KMS-11 (cell line): Measurements from ENCODE around the gene CLDN5.

Source experiments
- H2AFZ ChIP-seq: fragments of 200-600 bp; sonication (generic); 2 replicates; pipeline ENCODE4 v1.6.1; 2016; ENCODE audit warnings: antibody characterized with exemption, mixed run types, low read depth
- H3K27ac ChIP-seq: fragments of 200-600 bp; sonication (generic); 2 replicates; pipeline ENCODE4 v1.6.1; 2016; ENCODE audit warnings: mild to moderate bottlenecking, mixed run types
- H3K27me3 ChIP-seq: fragments of 200-600 bp; sonication (generic); 2 replicates; pipeline ENCODE4 v1.6.1; 2017; ENCODE audit warnings: mild to moderate bottlenecking, low read depth, mixed run types, moderate library complexity; ENCODE audit not compliant: insufficient read depth
- H3K36me3 ChIP-seq: fragments of 200-600 bp; sonication (generic); 2 replicates; pipeline ENCODE4 v1.6.1; 2017; ENCODE audit warnings: mild to moderate bottlenecking, mixed run types; ENCODE audit not compliant: insufficient read depth
- H3K4me1 ChIP-seq: fragments of 200-600 bp; sonication (generic); 2 replicates; pipeline ENCODE4 v1.6.1; 2016; ENCODE audit warnings: mild to moderate bottlenecking, low read depth, mixed run types; ENCODE audit not compliant: poor library complexity, severe bottlenecking
- H3K4me2 ChIP-seq: fragments of 200-600 bp; sonication (generic); 2 replicates; pipeline ENCODE4 v1.7.0; 2016; ENCODE audit warnings: mild to moderate bottlenecking, mixed run types
- H3K4me3 ChIP-seq: fragments of 200-600 bp; sonication (generic); IDR thresholded peaks from 2 replicates; pipeline ENCODE4 v1.6.1; 2017; ENCODE audit warnings: low read depth, low read length, mixed read lengths; ENCODE audit not compliant: insufficient read depth
- H3K79me2 ChIP-seq: fragments of 200-600 bp; sonication (generic); 2 replicates; pipeline ENCODE4 v1.6.1; 2016; ENCODE audit warnings: low read depth, mixed run types; ENCODE audit not compliant: insufficient read depth
- H3K9ac ChIP-seq: fragments of 200-600 bp; sonication (generic); 2 replicates; pipeline ENCODE4 v1.6.1; 2016; ENCODE audit warnings: mild to moderate bottlenecking, mixed run types
- H4K20me1 ChIP-seq: fragments of 200-600 bp; sonication (generic); 2 replicates; pipeline ENCODE4 v1.6.1; 2016; ENCODE audit warnings: mild to moderate bottlenecking, mixed run types; ENCODE audit not compliant: insufficient read depth
- TF ChIP-seq, protein P1 (sequence below): fragments of 200-600 bp; sonication (generic); conservative IDR thresholded peaks from 2 replicates; pipeline ENCODE4 v1.6.1; 2017; ENCODE audit warnings: low read depth, mild to moderate bottlenecking, antibody characterized with exemption, low read length, moderate library complexity, mixed read lengths

CLDN5 gene

DNA sequence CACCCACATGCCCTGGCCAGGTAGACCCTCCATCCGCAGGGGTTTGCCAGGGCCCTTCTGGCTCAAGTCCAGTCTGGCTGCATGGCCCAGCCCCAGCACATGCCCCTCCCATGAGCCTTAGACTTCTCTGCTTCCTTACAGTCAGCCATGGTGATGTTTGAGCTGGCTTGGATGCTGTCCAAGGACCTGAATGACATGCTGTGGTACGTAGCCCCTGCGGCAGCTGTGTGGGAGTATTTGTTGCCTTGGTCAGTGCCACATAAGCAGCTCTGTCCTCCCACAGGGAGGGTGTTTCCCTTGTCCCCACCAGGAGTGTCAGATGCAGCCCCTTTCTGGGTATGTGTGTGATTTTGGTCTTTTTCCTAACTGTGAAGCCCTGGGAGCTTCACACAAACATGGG, 27.0 kb downstream of the CLDN5 start:
- no peak overlapping the region for H3K27ac ChIP-seq
- TF ChIP-seq, protein P1, sequence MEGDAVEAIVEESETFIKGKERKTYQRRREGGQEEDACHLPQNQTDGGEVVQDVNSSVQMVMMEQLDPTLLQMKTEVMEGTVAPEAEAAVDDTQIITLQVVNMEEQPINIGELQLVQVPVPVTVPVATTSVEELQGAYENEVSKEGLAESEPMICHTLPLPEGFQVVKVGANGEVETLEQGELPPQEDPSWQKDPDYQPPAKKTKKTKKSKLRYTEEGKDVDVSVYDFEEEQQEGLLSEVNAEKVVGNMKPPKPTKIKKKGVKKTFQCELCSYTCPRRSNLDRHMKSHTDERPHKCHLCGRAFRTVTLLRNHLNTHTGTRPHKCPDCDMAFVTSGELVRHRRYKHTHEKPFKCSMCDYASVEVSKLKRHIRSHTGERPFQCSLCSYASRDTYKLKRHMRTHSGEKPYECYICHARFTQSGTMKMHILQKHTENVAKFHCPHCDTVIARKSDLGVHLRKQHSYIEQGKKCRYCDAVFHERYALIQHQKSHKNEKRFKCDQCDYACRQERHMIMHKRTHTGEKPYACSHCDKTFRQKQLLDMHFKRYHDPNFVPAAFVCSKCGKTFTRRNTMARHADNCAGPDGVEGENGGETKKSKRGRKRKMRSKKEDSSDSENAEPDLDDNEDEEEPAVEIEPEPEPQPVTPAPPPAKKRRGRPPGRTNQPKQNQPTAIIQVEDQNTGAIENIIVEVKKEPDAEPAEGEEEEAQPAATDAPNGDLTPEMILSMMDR, result no peak

DNA sequence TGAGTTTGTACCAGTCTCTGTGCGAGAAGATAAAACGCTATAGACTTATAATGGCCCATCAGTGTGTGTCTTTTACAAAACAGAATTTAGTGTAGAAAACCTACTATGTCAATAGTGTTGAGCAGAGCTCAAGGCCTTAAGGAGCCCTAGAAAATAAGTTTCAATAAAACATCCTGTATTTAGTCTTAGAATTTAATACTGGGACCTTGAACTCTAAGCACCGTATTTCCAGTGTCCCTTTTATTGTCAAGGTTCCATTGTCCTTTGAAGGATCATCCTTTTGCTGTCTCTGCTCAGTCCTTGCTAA, 27.9 kb downstream of the CLDN5 start:
- no peak overlapping the region for H3K9ac ChIP-seq
- peaks cover 5% of the 10 kb centered on the region; the same call in 1 of the 2 replicates for H3K36me3 ChIP-seq
- no peak overlapping the region for H3K4me2 ChIP-seq
- H3K27me3 ChIP-seq, result no peaks in the 10 kb centered on the region
- H3K79me2 ChIP-seq, result no peaks in the 10 kb centered on the region
- H4K20me1 ChIP-seq, result 0 out of 2 replicates have a peak, but pooled peaks cover 3% of the 10 kb centered on the region
- H3K4me3 ChIP-seq, result no peak overlapping the region
- H3K27ac ChIP-seq, result no peak overlapping the region
- H2AFZ ChIP-seq, result no peak overlapping the region
- TF ChIP-seq, protein P1, result no peak
- no peaks in the 10 kb centered on the region for H3K4me1 ChIP-seq

More for the DNA sequence above, 27.0 kb downstream of the CLDN5 start:
- Histone ChIP-seq H3K36me3 (peaks cover 5% of the 10 kb centered on the region; the same call in 1 of the 2 replicates), H3K4me2 (no peak overlapping the region), H3K4me1 (no peaks in the 10 kb centered on the region), H3K79me2 (no peaks in the 10 kb centered on the region), H3K9ac (no peak overlapping the region), H2AFZ (no peak overlapping the region), H3K4me3 (no peak overlapping the region), H4K20me1 (no peaks in the 10 kb centered on the region), H3K27me3 (no peaks in the 10 kb centered on the region)

DNA sequence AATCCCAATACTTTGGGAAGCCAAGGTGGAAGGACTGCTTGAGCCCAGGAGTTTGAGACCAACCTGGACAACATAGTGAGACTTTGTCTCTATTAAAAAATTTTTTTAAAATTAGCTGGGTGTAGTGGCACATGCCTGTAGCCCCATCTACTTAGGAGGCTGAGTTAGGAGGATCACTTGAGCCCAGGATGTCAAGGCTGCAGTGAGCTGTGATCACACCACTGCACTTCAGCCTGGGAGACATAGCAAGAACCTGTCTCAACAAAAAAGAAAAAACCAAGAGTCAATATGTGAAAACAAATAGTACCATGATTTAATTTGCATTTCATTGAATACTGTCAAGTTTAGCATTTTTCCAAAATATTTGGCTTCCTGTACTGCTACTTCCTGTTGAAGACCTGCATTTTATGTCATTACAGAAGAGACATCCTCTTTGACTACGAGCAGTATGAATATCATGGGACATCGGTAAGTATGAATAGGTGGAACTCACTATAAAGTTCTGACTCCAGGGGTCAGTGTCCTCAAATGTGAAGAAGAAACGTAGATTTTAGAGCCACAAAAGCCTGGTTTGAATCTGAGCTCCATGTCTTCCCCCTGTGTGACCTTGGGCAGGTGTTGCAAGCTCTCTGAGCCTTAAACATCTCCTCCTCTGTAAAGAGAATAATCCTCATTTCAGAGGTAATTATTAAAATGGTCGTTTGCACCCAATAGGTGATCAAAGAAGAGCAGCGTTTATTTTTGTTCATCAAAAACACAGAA, 28.5 kb downstream of the CLDN5 start:
- Histone ChIP-seq H3K4me3 (no peak overlapping the region), H3K79me2 (no peaks in the 10 kb centered on the region), H4K20me1 (0 out of 2 replicates have a peak, but pooled peaks cover 3% of the 10 kb centered on the region), H3K27me3 (no peaks in the 10 kb centered on the region), H2AFZ (no peak overlapping the region), H3K36me3 (peaks cover 5% of the 10 kb centered on the region; the same call in 1 of the 2 replicates), H3K4me1 (no peaks in the 10 kb centered on the region), H3K27ac (no peak overlapping the region), H3K4me2 (no peak overlapping the region), H3K9ac (no peak overlapping the region)
- TF ChIP-seq, protein P1, result no peak

DNA sequence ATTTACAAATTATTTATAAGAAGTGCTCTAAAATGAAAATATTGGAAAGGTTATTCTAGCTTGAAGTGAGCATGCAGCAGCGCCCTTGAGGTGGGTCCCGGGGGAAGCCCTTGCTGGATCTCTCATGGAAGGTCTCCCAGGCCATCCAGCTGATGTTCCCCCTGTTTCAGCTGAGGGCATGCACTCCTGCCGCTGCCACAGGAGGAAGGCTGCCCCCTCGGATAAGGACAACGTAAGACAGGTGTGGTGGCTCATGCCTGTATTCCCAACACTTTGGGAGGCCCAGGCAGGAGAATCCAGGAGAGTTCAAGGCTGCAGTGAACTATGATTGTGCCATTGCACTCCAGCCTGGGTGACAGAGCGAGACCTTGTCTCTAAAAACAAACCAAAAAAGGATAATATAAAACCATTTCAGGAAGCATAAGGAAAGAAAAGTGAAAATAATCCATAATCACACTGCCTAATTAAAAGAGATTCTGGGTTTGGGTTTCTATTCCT, 29.5 kb downstream of the CLDN5 start:
- Histone ChIP-seq H4K20me1 (0 out of 2 replicates have a peak, but pooled peaks cover 3% of the 10 kb centered on the region), H3K4me3 (no peak overlapping the region), H3K79me2 (no peaks in the 10 kb centered on the region), H3K27me3 (no peaks in the 10 kb centered on the region), H3K4me2 (no peak overlapping the region), H3K27ac (no peak overlapping the region), H2AFZ (no peak overlapping the region), H3K36me3 (peaks cover 5% of the 10 kb centered on the region; the same call in 1 of the 2 replicates), H3K4me1 (no peaks in the 10 kb centered on the region), H3K9ac (no peak overlapping the region)
- TF ChIP-seq, protein P1, result no peak
